ENCODE data around the gene HAGH.
A peak's percentile ranks its signal among the peaks of the same experiment; 100 is the strongest.

Gene HAGH

DNA sequence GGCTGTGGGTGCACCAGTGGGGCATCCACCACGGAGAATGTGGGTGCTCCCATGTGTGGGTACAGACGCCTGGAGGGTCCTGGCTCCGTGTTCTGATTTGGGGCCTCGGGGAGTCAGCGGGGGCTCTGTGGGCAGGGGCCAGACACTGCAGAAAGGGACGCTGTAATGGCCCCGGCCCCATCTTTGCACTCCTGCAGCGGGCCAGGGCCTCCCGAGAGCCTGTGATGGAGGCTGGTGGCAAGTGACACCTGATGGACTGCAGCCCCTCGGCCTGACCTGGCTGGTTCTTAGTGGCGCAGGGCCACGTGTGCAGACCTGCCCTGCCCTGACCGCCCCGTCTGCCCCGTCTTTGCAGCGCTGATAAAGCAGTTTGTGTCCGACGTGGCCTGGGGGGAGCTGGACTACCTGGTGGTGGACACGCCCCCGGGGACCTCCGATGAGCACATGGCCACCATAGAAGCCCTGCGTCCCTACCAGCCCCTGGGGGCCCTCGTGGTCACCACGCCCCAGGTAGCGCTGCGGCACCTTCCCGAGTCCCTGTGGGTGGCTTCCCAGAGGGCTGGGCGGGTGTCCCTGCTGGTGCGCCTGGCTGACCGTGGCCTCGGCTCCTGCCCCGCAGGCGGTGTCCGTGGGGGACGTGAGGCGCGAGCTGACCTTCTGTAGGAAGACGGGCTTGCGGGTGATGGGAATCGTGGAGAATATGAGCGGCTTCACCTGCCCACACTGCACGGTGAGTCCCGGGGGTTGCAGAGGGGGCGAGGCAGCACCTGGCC lies 39.1 kb downstream of the HAGH start:
- Mint-ChIP-seq H3K36me3 (no peaks in the 10 kb centered on the region), H3K4me3 (no peak overlapping the region)

DNA sequence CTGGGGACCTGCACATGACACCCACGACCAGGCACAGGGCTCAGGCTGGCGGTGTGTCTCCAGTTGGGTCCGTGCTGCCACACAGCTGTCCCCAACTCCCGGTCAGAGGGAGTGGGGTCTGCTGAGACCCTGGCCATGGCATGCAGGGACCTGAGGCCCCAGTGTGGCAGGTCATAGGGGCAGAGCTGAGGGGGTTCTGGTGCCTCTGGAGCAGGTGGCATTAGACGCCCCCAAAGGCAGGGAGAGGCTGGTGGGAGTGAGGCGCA lies 39.6 kb downstream of the HAGH start:
- no peaks in the 10 kb centered on the region for H3K27me3 Mint-ChIP-seq
- H3K36me3 Mint-ChIP-seq, result no peaks in the 10 kb centered on the region
- H3K27ac Mint-ChIP-seq, result no peak overlapping the region
- no peaks in the 10 kb centered on the region for H3K9me3 Mint-ChIP-seq (ENCODE audit: low read depth)
- no peak overlapping the region for H3K4me3 Mint-ChIP-seq
- H3K4me1 Mint-ChIP-seq (ENCODE audit: low read depth), result peaks cover 14% of the 10 kb centered on the region

More for the DNA sequence above, 39.1 kb downstream of the HAGH start:
- H3K9me3 Mint-ChIP-seq (ENCODE audit: low read depth), result no peaks in the 10 kb centered on the region
- no peak overlapping the region for H3K27ac Mint-ChIP-seq
- peaks cover 14% of the 10 kb centered on the region for H3K4me1 Mint-ChIP-seq (ENCODE audit: low read depth)
- no peaks in the 10 kb centered on the region for H3K27me3 Mint-ChIP-seq

- no peak overlapping the region for H3K27ac Mint-ChIP-seq
- H3K4me3 Mint-ChIP-seq, result no peak overlapping the region
- H3K27me3 Mint-ChIP-seq, result no peaks in the 10 kb centered on the region
- peaks cover 18% of the 10 kb centered on the region for H3K4me1 Mint-ChIP-seq (ENCODE audit: low read depth)
- H3K9me3 Mint-ChIP-seq (ENCODE audit: low read depth), result no peaks in the 10 kb centered on the region
- no peaks in the 10 kb centered on the region for H3K36me3 Mint-ChIP-seq
Measured at GRCh38 chr16:1786242-1787055, 40.2 kb downstream of the HAGH start.

DNA sequence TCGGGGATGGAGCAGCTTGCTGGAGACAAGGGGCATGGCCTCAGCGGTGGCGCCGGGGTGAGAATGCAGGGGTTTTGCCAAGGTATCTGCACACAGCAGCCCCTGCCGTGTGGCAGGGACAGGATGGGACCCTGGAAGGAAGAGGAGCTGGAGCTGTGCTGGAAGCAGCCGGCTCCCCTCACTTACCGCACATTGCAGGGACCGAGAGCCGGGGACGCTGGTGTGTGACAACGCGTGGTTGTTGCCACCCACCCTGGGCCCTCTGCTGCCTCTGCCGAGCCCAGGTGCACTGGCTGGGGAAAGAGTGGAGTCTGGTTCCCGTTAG lies 40.8 kb downstream of the HAGH start:
- Mint-ChIP-seq H3K36me3 (no peaks in the 10 kb centered on the region), H3K4me1 (ENCODE audit: low read depth) (peaks cover 22% of the 10 kb centered on the region), H3K4me3 (no peak overlapping the region)

GRCh38 chr16:1784977-1785845 lies 41.4 kb downstream of the HAGH start:
- Mint-ChIP-seq H3K9me3 (ENCODE audit: low read depth) (no peaks in the 10 kb centered on the region), H3K4me1 (ENCODE audit: low read depth) (peaks cover 22% of the 10 kb centered on the region), H3K27me3 (no peaks in the 10 kb centered on the region), H3K4me3 (peak overlapping the region; percentile 65), H3K36me3 (no peaks in the 10 kb centered on the region), H3K27ac (no peak overlapping the region)

More for the DNA sequence above, 40.8 kb downstream of the HAGH start:
- Mint-ChIP-seq H3K27me3 (no peaks in the 10 kb centered on the region), H3K27ac (no peak overlapping the region), H3K9me3 (ENCODE audit: low read depth) (no peaks in the 10 kb centered on the region)

DNA sequence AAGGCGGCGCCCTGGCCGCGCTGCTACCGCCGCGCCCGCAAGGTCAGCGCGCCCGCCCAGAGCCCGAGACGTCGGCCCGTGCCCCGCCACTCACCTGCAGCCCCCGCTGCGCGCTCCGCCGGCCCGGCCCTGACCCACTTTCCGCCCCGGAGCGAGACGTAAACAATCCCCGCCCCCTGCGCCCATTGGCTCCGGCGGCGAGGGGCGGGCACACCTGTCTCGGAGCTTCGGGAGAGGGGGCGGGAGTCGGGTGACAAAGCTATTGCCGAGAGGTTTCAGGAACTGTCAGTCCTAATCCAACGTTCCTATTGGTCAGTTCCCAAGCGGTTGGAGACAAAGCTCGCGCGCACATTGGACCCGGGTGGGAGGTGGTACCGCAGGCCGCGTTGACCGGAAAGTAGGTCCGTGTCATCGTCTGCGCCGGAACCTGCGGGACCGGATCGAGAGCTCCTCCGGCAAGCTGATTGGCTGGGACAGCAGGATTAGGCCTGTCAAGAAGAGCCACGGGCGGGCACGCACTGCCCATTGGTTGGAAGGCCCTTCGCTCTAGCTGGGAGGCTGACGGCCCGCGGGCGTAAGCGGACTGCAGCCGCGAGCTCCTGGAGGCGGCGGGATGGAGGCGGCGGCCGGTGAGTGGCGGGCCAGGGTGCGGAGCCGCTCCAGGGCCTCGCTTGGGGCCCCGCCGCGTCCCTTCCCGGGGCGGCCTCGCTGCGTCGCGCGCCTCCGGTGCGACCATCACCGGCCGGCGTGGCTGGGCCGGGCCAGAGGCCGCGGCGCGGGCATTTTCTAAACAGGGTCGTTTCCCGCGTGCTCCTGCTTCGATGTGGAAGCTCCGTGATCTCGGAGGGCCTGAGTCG lies 44.0 kb downstream of the HAGH start, which contains the start of the genes NUBP2 and SPSB3:
Gene NUBP2 (plus strand): TSS at position 553 of the 857 bp plus-strand sequence. CDS start 61 bp downstream, at position 614.
Gene SPSB3 (minus strand): TSS at position 164 of the 857 bp plus-strand sequence. CDS start 1,088 bp downstream, outside the sequence.
- peak within 1 kb of the TSS; percentile 95 for H3K4me3 Mint-ChIP-seq
- no peaks in the 10 kb centered on the region for H3K9me3 Mint-ChIP-seq (ENCODE audit: low read depth)
- H3K4me1 Mint-ChIP-seq (ENCODE audit: low read depth), result peaks cover 20% of the 10 kb centered on the region
- peak within 1 kb of the TSS; percentile 93 for H3K27ac Mint-ChIP-seq
- no peaks in the 10 kb centered on the region for H3K27me3 Mint-ChIP-seq
- H3K36me3 Mint-ChIP-seq, result no peaks in the 10 kb centered on the region

DNA sequence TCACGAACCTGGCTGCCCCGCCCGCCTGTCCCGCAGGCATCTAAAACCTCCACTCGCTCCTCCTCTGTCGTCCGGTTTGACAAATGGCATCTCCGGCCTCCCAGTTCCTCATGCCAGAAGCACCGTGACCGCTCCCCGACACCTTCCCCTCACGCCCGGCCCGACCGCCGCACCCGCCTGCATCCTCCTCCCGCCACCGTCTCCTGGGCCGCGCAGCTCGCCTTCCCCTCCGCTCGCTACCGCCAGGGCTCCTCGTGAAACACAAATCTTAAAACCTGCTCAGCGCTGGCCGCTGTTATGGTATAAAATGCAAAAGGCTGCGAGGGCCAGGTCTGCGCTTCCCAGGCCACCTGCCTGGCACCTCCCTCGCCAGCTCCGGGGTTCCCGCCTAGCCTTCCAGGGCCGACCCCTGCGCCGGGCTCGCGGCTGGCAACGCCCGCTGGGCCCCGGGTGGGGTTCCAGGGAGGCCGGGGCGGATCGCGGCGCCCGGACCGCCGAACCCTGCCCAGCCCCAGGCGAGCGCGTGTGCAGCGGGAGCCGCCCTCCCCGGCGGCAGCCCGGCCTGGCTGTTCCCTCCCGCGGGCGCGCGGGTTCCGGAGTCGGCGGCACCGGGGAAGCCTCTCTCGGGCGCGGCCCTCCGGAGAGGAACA lies 44.7 kb downstream of the HAGH start:
- Mint-ChIP-seq H3K27ac (peak overlapping the region; percentile 76), H3K4me3 (peak overlapping the region; percentile 86), H3K4me1 (ENCODE audit: low read depth) (peaks cover 20% of the 10 kb centered on the region), H3K9me3 (ENCODE audit: low read depth) (no peaks in the 10 kb centered on the region), H3K36me3 (no peaks in the 10 kb centered on the region), H3K27me3 (no peaks in the 10 kb centered on the region)

GRCh38 chr16:1781254-1781653 lies 45.4 kb downstream of the HAGH start:
- Mint-ChIP-seq H3K9me3 (ENCODE audit: low read depth) (no peaks in the 10 kb centered on the region), H3K4me3 (peak overlapping the region; percentile 86), H3K27me3 (no peaks in the 10 kb centered on the region), H3K4me1 (ENCODE audit: low read depth) (peaks cover 20% of the 10 kb centered on the region), H3K36me3 (no peaks in the 10 kb centered on the region), H3K27ac (peak overlapping the region; percentile 76)

- peaks cover 20% of the 10 kb centered on the region for H3K4me1 Mint-ChIP-seq (ENCODE audit: low read depth)
- no peaks in the 10 kb centered on the region for H3K27me3 Mint-ChIP-seq
- H3K4me3 Mint-ChIP-seq, result peak overlapping the region; percentile 86
- no peak overlapping the region for H3K27ac Mint-ChIP-seq
- no peaks in the 10 kb centered on the region for H3K9me3 Mint-ChIP-seq (ENCODE audit: low read depth)
- H3K36me3 Mint-ChIP-seq, result no peaks in the 10 kb centered on the region
Measured at GRCh38 chr16:1780677-1781072, 46.0 kb downstream of the HAGH start.

DNA sequence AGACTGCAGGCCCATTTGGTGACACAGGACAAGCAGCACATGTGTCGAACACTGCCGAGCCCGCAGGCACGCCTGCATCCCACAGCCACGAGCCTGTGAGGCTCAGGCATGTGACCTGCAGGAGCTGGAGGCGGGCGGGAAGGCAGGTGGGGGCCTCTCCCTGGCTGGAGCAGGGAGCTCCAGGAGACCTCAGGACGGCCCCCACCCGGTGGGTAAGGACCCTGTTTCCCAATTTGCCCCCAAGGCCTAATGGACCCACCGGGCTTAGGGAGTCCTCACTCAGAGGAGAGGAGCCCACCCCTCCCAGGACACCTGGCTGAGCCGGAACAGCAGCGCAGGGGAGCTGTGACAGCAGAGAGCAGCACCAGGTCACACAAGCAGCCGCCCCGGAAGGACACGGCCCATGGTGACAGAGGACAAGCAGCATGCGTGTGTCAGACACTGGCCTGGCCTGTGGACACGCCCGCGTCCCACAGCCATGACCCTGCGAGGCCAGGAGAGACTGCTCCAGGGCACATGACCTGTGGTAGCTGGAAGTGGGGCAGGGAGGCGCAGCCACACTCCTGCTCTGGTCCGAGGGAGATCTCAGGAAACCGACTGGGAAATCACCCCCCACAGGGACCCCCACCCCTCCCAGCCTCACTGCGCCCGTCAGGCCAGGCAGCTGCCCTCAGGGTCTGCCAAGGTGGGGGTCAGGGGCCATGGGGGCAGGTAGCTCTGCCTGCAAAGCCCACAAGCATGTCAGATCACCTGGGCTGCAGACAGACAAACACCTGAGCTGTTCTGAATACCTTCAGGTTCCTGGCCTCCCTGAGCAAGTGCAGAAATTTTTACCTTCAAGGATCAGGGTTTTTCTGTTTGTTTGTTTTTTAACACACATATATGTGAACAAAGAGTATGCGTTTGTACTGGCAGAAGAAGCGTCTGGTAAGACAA lies 46.6 kb downstream of the HAGH start:
- no peak overlapping the region for H3K27ac Mint-ChIP-seq
- no peaks in the 10 kb centered on the region for H3K27me3 Mint-ChIP-seq
- no peaks in the 10 kb centered on the region for H3K36me3 Mint-ChIP-seq
- H3K4me1 Mint-ChIP-seq (ENCODE audit: low read depth), result peaks cover 18% of the 10 kb centered on the region
- no peaks in the 10 kb centered on the region for H3K9me3 Mint-ChIP-seq (ENCODE audit: low read depth)
- peak overlapping the region; percentile 66 for H3K4me3 Mint-ChIP-seq

- Mint-ChIP-seq H3K27me3 (no peaks in the 10 kb centered on the region), H3K4me1 (ENCODE audit: low read depth) (peaks cover 16% of the 10 kb centered on the region), H3K9me3 (ENCODE audit: low read depth) (no peaks in the 10 kb centered on the region), H3K4me3 (no peak overlapping the region), H3K27ac (no peak overlapping the region), H3K36me3 (no peaks in the 10 kb centered on the region)
Measured at GRCh38 chr16:1779234-1779701, 47.4 kb downstream of the HAGH start.

DNA sequence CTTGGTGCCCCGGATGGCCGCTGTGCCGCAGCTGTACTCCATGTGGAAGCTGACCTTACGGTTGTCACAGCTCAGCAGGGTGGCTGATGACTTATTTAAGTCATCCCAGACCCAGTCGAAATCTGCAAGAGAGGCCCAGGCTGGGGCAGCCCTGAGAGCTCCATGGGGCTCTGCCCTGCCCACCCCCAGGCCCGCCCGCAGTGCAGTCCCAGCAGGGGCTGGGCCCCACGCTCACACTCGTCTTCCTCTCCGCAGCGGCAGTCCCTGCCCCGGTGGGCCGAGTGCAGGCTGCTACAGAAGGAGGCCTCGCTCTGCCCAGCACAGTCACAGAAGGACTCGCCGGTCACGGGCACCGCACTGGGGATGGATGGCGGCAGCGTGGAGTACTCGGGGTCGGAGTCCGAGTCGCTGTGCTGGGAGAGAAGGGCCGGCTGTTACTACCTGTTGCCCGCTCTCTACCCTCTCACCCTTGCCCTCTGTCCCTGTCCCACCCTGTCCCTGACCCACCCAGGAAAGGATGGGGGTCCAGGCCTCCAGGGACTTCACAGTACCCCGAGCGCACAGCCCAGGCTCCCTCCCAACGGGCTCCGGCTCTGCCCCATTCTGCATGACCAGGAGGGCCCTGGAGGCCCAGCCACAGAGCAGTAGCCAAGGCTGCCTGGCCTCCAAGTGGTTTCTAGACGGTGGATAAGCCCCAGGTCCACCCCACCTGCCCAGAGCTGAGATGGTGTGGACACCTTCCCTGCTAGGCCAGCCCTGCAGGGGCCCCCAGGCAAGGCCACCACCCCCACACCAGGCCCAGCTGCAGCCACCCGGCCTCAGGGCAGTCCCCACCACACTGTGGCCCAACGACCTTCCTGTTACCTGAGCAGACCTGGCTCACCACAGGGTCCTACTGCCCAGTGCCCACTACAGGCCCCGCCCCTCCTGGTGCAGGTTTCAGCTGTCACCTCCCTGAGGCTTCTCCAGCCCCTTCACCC lies 48.1 kb downstream of the HAGH start:
- no peaks in the 10 kb centered on the region for H3K27me3 Mint-ChIP-seq
- no peaks in the 10 kb centered on the region for H3K9me3 Mint-ChIP-seq (ENCODE audit: low read depth)
- no peak overlapping the region for H3K4me3 Mint-ChIP-seq
- no peaks in the 10 kb centered on the region for H3K36me3 Mint-ChIP-seq
- H3K4me1 Mint-ChIP-seq (ENCODE audit: low read depth), result peaks cover 11% of the 10 kb centered on the region
- no peak overlapping the region for H3K27ac Mint-ChIP-seq
